Adrenal gland (tissue), 12 donors: Measurements from ENCODE around the gene AVPR1B. TPM values are rescaled to one million over a fixed set of nuclear protein-coding genes. Genes with fewer than 3 reads are reported as not detected.

Experiments
- DNase-seq, 7 donors: peaks; one replicate each; pipeline ENCODE4 v3.0.0-alpha.2; 2019 to 2020
- H3K27ac ChIP-seq, 5 donors: fragments of 200-600 bp; sonication (generic) in 4 of 5; 1 replicate in 3 of 5; 2 replicates in 2 of 5; pipeline versions ENCODE4 v1.5.1 to v1.8.0; 2016 to 2020; ENCODE audit warnings: mild to moderate bottlenecking in 1 of 5
- H3K27me3 ChIP-seq: fragments of 200-600 bp; 2 replicates; pipeline ENCODE4 v1.8.0; 2021
- H3K36me3 ChIP-seq, 2 donors: fragments of 200-600 bp; replicated peaks in 1 of 2; 1 replicate in 1 of 2; 2 replicates in 1 of 2; pipeline versions ENCODE4 v1.5.1 to v1.8.0; 2018 to 2022
- H3K4me1 ChIP-seq, 2 donors: fragments of 200-600 bp; replicated peaks in 1 of 2; 1 replicate in 1 of 2; 2 replicates in 1 of 2; pipeline versions ENCODE4 v1.5.1 to v1.8.0; 2018 to 2021
- H3K4me3 ChIP-seq, 4 donors: fragments of 200-600 bp; sonication (generic) in 3 of 4; one replicate each; pipeline ENCODE4 v1.5.1; 2016 to 2018
- H3K9me3 ChIP-seq, 3 donors: fragments of 200-600 bp; sonication (generic) in 1 of 3; replicated peaks in 1 of 3; 1 replicate in 2 of 3; 2 replicates in 1 of 3; pipeline versions ENCODE4 v1.5.1 to v1.8.0; 2016 to 2021
- CTCF ChIP-seq, 6 experiments: fragments of 450-650 bp in 4 of 6; fragments of 200-600 bp in 2 of 6; sonication (generic) in 1 of 6; IDR thresholded peaks; 1 replicate in 5 of 6; 2 replicates in 1 of 6; pipeline versions ENCODE4 v1.5.1 to v1.8.0; 2016 to 2021; ENCODE audit warnings: antibody characterized with exemption in 6 of 6, mild to moderate bottlenecking in 2 of 6, moderate library complexity in 1 of 6
- POLR2A ChIP-seq, 2 donors: fragments of 450-650 bp; IDR thresholded peaks; one replicate each; pipeline ENCODE4 v1.6.1; 2017; ENCODE audit warnings: antibody characterized with exemption in 2 of 2, mild to moderate bottlenecking in 2 of 2, moderate library complexity in 1 of 2
- WGBS, 4 donors: extraction: QIAGEN DNeasy Blood & Tissue Kit in 2 of 4; methylation state at CpG; one replicate each; pipeline versions ENCODE4 v1.1.5 to v1.1.7; 2013 to 2017; 5-methylcytosine and 5-hydroxymethylcytosine counted together
- intact Hi-C, 2 donors: fragments of 100-400 bp; cut with DNase I; formaldehyde crosslinking; loops; one replicate each; pipeline versions ENCODE4 v1.14.1 to v1.15.0; 2022 to 2023
- polyA plus RNA-seq, 3 donors: library from polyadenylated mRNA; stranded (reverse); fragments of 200-250 nt in 2 of 3; fragments of 350-450 nt in 1 of 3; fragmentation: Illumina TruSeq in 1 of 3; extraction: RNeasy Lipid Tissue Mini Kit (QIAGEN cat#74804) in 1 of 3; gene quantifications; one replicate each; pipeline ENCODE4 v1.2.3, GENCODE V29; 2013 to 2014
- total RNA-seq, 9 donors: library from RNA; depleted of rRNA in 4 of 9; stranded (reverse); fragments of >200 nt in 4 of 9; fragments of 120-200 nt in 1 of 9; fragmentation: NEBNext Ultra II Directional in 1 of 9; extraction: Animal tissue kit (Norgen Biotek cat#: 25700) in 1 of 9; gene quantifications; one replicate each; pipeline versions ENCODE4 v1.1.0 to v1.2.4, GENCODE V29; 2013 to 2023
- donor health status: healthy with polysubstance abuse.
- donor health status: Bipolar disorder and iron deficiency.
- donor health status: DM: yes; HTN: yes; CAD: no.
- donor health status: DM: no; HTN: no; CAD: no.
- donor health status: DM: no; HTN: no; CAD: no.
- donor health status: DM: yes; HTN: yes; CAD: no.

The AVPR1B gene
- total and polyA plus RNA-seq, 12 donors: not detected

- intact Hi-C loops: loop anchor here (5.0 to 10.0 kb wide), 2 partner anchors 84 to 186 kb away; no protein-coding TSS in a partner anchor
- WGBS, 4 donors: 82 to 97% (median 95%) methylated on average over 3 of the region's 3 CpGs
- no peak overlapping the region for H3K27ac ChIP-seq
- DNase-seq: no peak
- no peaks in the 10 kb centered on the region for H3K4me1 ChIP-seq
- H3K27me3 ChIP-seq: peaks cover 5% of the 10 kb centered on the region
- H3K9me3 ChIP-seq: no peaks in the 10 kb centered on the region
- H3K36me3 ChIP-seq: no peaks in the 10 kb centered on the region
- H3K4me3 ChIP-seq: no peak overlapping the region
- TF ChIP-seq POLR2A (IDR thresholded peaks at IDR 0.05) (no peak), CTCF (IDR thresholded peaks at IDR 0.05) (no peak)
Observed at GRCh38 chr1:206110820-206111219, 6.4 kb downstream of the AVPR1B start.

DNA sequence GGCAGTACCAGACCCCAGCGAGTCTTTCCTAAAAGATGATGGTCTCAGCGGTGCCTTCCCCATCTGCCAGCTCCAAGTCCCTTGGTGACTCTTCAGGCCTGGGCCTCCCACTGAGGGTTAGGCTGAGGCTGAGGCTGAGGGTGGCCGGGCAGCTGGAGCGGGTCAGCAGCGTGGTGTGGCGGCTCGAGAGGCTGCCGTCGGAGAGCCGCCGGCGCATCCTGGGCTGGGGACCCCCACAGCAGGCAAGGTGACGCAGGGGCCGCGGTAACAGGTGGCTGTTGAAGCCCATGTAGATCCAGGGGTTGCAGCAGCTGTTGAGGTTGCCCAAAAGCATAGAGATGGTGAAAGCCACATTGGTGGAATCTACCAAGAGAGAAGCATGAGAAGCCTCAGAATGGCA is 7.0 kb downstream of the AVPR1B start:
- intact Hi-C loops: loop anchor here (5.0 to 10.0 kb wide), 2 partner anchors 83 to 185 kb away; no protein-coding TSS in a partner anchor
- 88 to 100% (median 96%) methylated on average over 5 to 15 of the region's 15 CpGs for WGBS, 4 donors
- DNase-seq: no peak
- TF ChIP-seq POLR2A (IDR thresholded peaks at IDR 0.05) (no peak), CTCF (IDR thresholded peaks at IDR 0.05) (no peak)
- Histone ChIP-seq H3K9me3 (no peaks in the 10 kb centered on the region), H3K4me3 (no peak overlapping the region), H3K4me1 (no peaks in the 10 kb centered on the region), H3K36me3 (no peaks in the 10 kb centered on the region), H3K27me3 (peaks cover 5% of the 10 kb centered on the region), H3K27ac (no peak overlapping the region)

DNA sequence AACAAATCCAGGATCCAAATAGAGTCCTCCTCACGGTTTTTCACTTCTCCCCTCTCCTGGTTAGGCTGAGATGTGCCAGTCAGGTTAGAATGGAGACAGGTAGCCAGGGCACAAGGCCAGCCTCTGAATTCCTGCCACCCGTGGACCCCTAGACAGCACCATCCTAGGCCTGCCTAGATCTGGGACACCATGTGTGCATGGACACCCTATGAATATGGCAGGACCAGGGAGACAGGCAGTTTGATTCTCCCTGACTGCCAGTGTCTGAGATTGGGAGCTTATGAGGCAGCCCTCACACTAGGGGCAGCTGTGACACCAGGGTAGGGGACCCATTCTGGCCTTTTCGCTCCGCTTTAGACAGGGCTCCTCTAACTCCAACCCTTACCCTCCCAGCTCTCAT is 7.5 kb downstream of the AVPR1B start:
- no peaks in the 10 kb centered on the region for H3K4me1 ChIP-seq
- 77 to 95% (median 83%) methylated on average over 4 of the region's 4 CpGs for WGBS, 4 donors
- H3K36me3 ChIP-seq: no peaks in the 10 kb centered on the region
- H3K27me3 ChIP-seq: peaks cover 5% of the 10 kb centered on the region
- intact Hi-C loops: loop anchor here (5.0 to 10.0 kb wide), 6 partner anchors 75 to 315 kb away; no protein-coding TSS in a partner anchor
- no peaks in the 10 kb centered on the region for H3K9me3 ChIP-seq
- no peak overlapping the region for H3K27ac ChIP-seq
- H3K4me3 ChIP-seq: no peak overlapping the region
- TF ChIP-seq POLR2A (IDR thresholded peaks at IDR 0.05) (no peak), CTCF (IDR thresholded peaks at IDR 0.05) (no peak)
- no peak for DNase-seq

- TF ChIP-seq CTCF (IDR thresholded peaks at IDR 0.05) (no peak), POLR2A (IDR thresholded peaks at IDR 0.05) (no peak)
- intact Hi-C loops: loop anchor here (5.0 to 10.0 kb wide), 4 partner anchors 74 to 314 kb away; no protein-coding TSS in a partner anchor
- H3K27ac ChIP-seq: no peak overlapping the region
- no peak for DNase-seq
- H3K27me3 ChIP-seq: peaks cover 5% of the 10 kb centered on the region
- H3K4me1 ChIP-seq: no peaks in the 10 kb centered on the region
- H3K4me3 ChIP-seq: no peak overlapping the region
- 71 to 91% (median 81%) methylated on average over 2 of the region's 2 CpGs for WGBS, 4 donors
- no peaks in the 10 kb centered on the region for H3K9me3 ChIP-seq
- no peaks in the 10 kb centered on the region for H3K36me3 ChIP-seq
Observed at GRCh38 chr1:206108635-206109034, 8.6 kb downstream of the AVPR1B start.
